H9 (cell line): Measurements from ENCODE around the gene DTD1. TPM values are rescaled to one million over a fixed set of nuclear protein-coding genes. Genes with fewer than 3 reads are reported as not detected.

Experiments used
- DNase-seq: peaks from one replicate; pipeline ENCODE4 v3.0.0-alpha.2; 2017
- H2AFZ ChIP-seq: one replicate; pipeline ENCODE4 v1.6.1; 2013; ENCODE audit warnings: mild to moderate bottlenecking, low read length, control low read depth, moderate library complexity
- H2AK5ac ChIP-seq: 2 replicates; pipeline ENCODE4 v1.6.1; 2013; ENCODE audit warnings: low read length, control low read depth, mixed read lengths; ENCODE audit not compliant: insufficient read length
- H2BK120ac ChIP-seq: one replicate; pipeline ENCODE4 v1.6.1; 2013; ENCODE audit warnings: low read depth, mild to moderate bottlenecking, low read length, control low read depth, inconsistent platforms; ENCODE audit not compliant: poor library complexity, severe bottlenecking
- H2BK12ac ChIP-seq: 2 replicates; pipeline ENCODE4 v1.6.1; 2013; ENCODE audit warnings: low read length, control low read depth, mixed read lengths, low read depth; ENCODE audit not compliant: insufficient read length
- H2BK15ac ChIP-seq: 2 replicates; pipeline ENCODE4 v1.6.1; 2013; ENCODE audit warnings: low read depth, low read length, control low read depth
- H2BK20ac ChIP-seq: one replicate; pipeline ENCODE4 v1.6.1; 2013; ENCODE audit warnings: low read depth, mild to moderate bottlenecking, low read length, control low read depth, inconsistent platforms; ENCODE audit not compliant: poor library complexity, severe bottlenecking
- H2BK5ac ChIP-seq: 2 replicates; pipeline ENCODE4 v1.6.1; 2013; ENCODE audit warnings: low read length, control low read depth, mixed read lengths; ENCODE audit not compliant: insufficient read length
- H3K14ac ChIP-seq: 2 replicates; pipeline ENCODE4 v1.6.1; 2013; ENCODE audit warnings: low read length, control low read depth; ENCODE audit not compliant: insufficient read depth
- H3K18ac ChIP-seq: 2 replicates; pipeline ENCODE4 v1.6.1; 2013; ENCODE audit warnings: low read depth, mild to moderate bottlenecking, mixed read lengths, low read length, control low read depth; ENCODE audit not compliant: insufficient read length
- H3K23ac ChIP-seq: 2 replicates; pipeline ENCODE4 v1.6.1; 2013; ENCODE audit warnings: low read length, control low read depth, mixed read lengths, low read depth; ENCODE audit not compliant: insufficient read length
- H3K23me2 ChIP-seq: 2 replicates; pipeline ENCODE4 v1.6.1; 2013; ENCODE audit warnings: low read depth, mild to moderate bottlenecking, mixed read lengths, low read length, control low read depth; ENCODE audit not compliant: insufficient read length, poor library complexity, severe bottlenecking
- H3K27ac ChIP-seq: 2 replicates; pipeline ENCODE4 v1.5.1; 2013; ENCODE audit warnings: low read length, control low read depth, mixed read lengths, low read depth; ENCODE audit not compliant: insufficient read length
- H3K27me3 ChIP-seq: 2 replicates; pipeline ENCODE4 v1.6.1; 2013; ENCODE audit warnings: low read length, control low read depth, inconsistent platforms; ENCODE audit not compliant: insufficient read depth
- H3K4ac ChIP-seq: 2 replicates; pipeline ENCODE4 v1.6.1; 2013; ENCODE audit warnings: low read depth, mild to moderate bottlenecking, control low read depth, inconsistent platforms, low read length, moderate library complexity
- H3K4me1 ChIP-seq: 2 replicates; pipeline ENCODE4 v1.6.1; 2013; ENCODE audit warnings: low read length, control low read depth, inconsistent platforms; ENCODE audit not compliant: insufficient read depth
- H3K4me2 ChIP-seq: 2 replicates; pipeline ENCODE4 v1.6.1; 2013; ENCODE audit warnings: low read length, control low read depth, mixed read lengths; ENCODE audit not compliant: insufficient read length, insufficient read depth
- H3K56ac ChIP-seq: 2 replicates; pipeline ENCODE4 v1.6.1; 2013; ENCODE audit warnings: low read depth, mild to moderate bottlenecking, mixed read lengths, low read length, control low read depth; ENCODE audit not compliant: insufficient read length
- H3K79me1 ChIP-seq: 2 replicates; pipeline ENCODE4 v1.6.1; 2013; ENCODE audit warnings: low read depth, mild to moderate bottlenecking, moderate library complexity, low read length, control low read depth, inconsistent platforms; ENCODE audit not compliant: insufficient read depth, poor library complexity, severe bottlenecking
- H3K79me2 ChIP-seq: 2 replicates; pipeline ENCODE4 v1.6.1; 2013; ENCODE audit warnings: low read length, control low read depth, inconsistent platforms; ENCODE audit not compliant: insufficient read depth
- H3K9ac ChIP-seq: 2 replicates; pipeline ENCODE4 v1.6.1; 2013; ENCODE audit warnings: low read length, control low read depth, mixed read lengths; ENCODE audit not compliant: insufficient read length; ENCODE audit errors: extremely low read depth
- H3K9me3 ChIP-seq: one replicate; pipeline ENCODE4 v1.6.1; 2013; ENCODE audit warnings: low read depth, low read length, inconsistent platforms; ENCODE audit not compliant: control insufficient read depth
- H3T11ph ChIP-seq: one replicate; pipeline ENCODE4 v1.6.1; 2013; ENCODE audit warnings: mild to moderate bottlenecking, low read length, control low read depth, inconsistent platforms
- H4K20me1 ChIP-seq: one replicate; pipeline ENCODE4 v1.6.1; 2013; ENCODE audit not compliant: control insufficient read depth, insufficient read length, insufficient read depth
- H4K5ac ChIP-seq: 2 replicates; pipeline ENCODE4 v1.6.1; 2013; ENCODE audit warnings: low read depth, mild to moderate bottlenecking, mixed read lengths, low read length, control low read depth; ENCODE audit not compliant: insufficient read length
- H4K8ac ChIP-seq: replicated peaks from 2 replicates; pipeline ENCODE4 v1.6.1; 2013; ENCODE audit warnings: low read length, control low read depth, mixed read lengths, low read depth; ENCODE audit not compliant: insufficient read length
- H4K91ac ChIP-seq: 2 replicates; pipeline ENCODE4 v1.6.1; 2013; ENCODE audit warnings: low read depth, mild to moderate bottlenecking, moderate library complexity, mixed read lengths, low read length, control low read depth; ENCODE audit not compliant: insufficient read length
- H3K27ac Mint-ChIP-seq, 3 experiments: 2 replicates in 2 of 3; 3 replicates in 1 of 3; pipeline ENCODE4 v1.8.0; 2020 to 2021; ENCODE audit warnings: mixed read lengths in 3 of 3, mild to moderate bottlenecking in 1 of 3, moderate library complexity in 1 of 3
- H3K27me3 Mint-ChIP-seq: 2 replicates; pipeline ENCODE4 v1.8.0; 2021; ENCODE audit warnings: low read depth, mild to moderate bottlenecking, moderate library complexity, mixed read lengths
- H3K36me3 Mint-ChIP-seq, 3 experiments: 2 replicates in 2 of 3; 3 replicates in 1 of 3; pipeline ENCODE4 v1.8.0; 2020 to 2021; ENCODE audit warnings: low read depth in 3 of 3, mixed read lengths in 3 of 3; ENCODE audit not compliant: insufficient read depth in 1 of 3
- H3K4me1 Mint-ChIP-seq, 2 experiments: 2 replicates each; pipeline ENCODE4 v1.8.0; 2020; ENCODE audit warnings: mixed read lengths in 2 of 2
- H3K4me3 Mint-ChIP-seq, 2 experiments: 2 replicates in 1 of 2; 3 replicates in 1 of 2; pipeline ENCODE4 v1.8.0; 2020 to 2021; ENCODE audit warnings: mild to moderate bottlenecking in 2 of 2, mixed read lengths in 2 of 2, moderate library complexity in 1 of 2
- H3K9me3 Mint-ChIP-seq, 2 experiments: 2 replicates in 1 of 2; 3 replicates in 1 of 2; pipeline ENCODE4 v1.8.0; 2020; ENCODE audit warnings: mild to moderate bottlenecking in 2 of 2, mixed read lengths in 2 of 2, moderate library complexity in 1 of 2
- CTCF ChIP-seq: fragments of 200-600 bp; sonication (generic); conservative IDR thresholded peaks from 3 replicates; pipeline ENCODE4 v1.8.0; 2021; ENCODE audit warnings: antibody characterized with exemption, mild to moderate bottlenecking
- WGBS: extraction: QIAGEN DNeasy Blood & Tissue Kit; methylation state at CpG from one replicate; pipeline ENCODE4 v1.1.7; 2013; ENCODE audit warnings: missing lambda C conversion rate, low lambda C conversion rate, mixed read lengths; ENCODE audit not compliant: insufficient read length; ENCODE audit errors: extremely low coverage; 5-methylcytosine and 5-hydroxymethylcytosine counted together
- total RNA-seq: library from RNA; stranded (reverse); gene quantifications from 2 replicates; pipeline ENCODE4 v1.2.1, GENCODE V29; 2021

The DTD1 gene
- total RNA-seq, 1 experiment from 2014 or later = 62.0 TPM

DNA sequence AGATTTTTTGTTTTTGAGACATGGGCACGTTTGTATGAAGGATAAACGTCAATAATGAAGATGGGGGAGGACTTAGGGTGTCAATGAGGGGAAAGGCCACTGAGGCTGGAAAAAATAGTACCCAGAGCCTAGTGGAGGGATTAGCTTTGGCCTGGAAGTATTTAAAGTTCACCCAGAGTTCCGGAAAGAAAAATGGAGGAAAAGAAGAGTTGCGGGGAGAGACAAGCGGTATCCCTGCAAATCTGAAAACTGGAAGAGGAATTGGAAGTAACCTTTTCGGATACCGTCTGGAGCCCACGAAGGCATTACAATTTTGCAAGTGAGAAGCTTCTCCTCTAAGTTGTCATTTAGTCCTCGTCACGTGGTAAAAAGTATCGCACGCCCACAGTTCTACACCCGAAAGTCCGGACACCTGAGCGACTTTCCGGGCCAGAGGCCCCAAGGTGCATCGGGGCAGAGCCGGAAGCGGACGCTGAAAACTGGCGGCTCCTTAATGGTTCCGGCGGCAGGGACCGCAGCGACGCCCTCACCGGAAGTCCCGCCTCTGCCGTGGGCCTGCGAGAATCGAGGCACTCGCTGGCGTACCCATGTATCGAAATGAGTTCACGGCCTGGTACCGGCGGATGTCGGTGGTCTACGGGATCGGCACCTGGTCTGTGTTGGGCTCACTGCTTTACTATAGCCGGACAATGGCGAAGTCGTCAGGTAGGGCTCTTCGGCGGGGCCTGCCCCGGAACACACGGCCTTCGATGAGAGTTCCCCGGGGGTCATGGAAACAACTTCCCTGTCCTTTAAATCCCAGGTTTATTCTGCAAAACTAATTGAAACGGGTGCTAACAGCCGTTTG is 20.7 kb upstream of the DTD1 start, which contains the start of gene SMIM26:
SMIM26 (plus strand) TSS at position 541 of the 847 bp plus-strand sequence; CDS start at position 588, 47 bp downstream.
- Histone ChIP-seq H4K8ac (no peak within 1 kb of the TSS), H3K79me1 (no peaks in the 10 kb centered on the region), H3K27me3 (no peaks in the 10 kb centered on the region), H4K91ac (no peak within 1 kb of the TSS), H2AK5ac (no peak within 1 kb of the TSS), H3K18ac (peak within 1 kb of the TSS; percentile 95), H3K4me1 (no peaks in the 10 kb centered on the region), H3K79me2 (peaks cover 5% of the 10 kb centered on the region; the same call in 1 of the 2 replicates), H3K9me3 (no peaks in the 10 kb centered on the region), H2BK20ac (no peak within 1 kb of the TSS), H3K4ac (no peak within 1 kb of the TSS), H4K20me1 (no peaks in the 10 kb centered on the region), H3K23me2 (peaks cover 7% of the 10 kb centered on the region), H4K5ac (peak within 1 kb of the TSS; percentile 63), H3K9ac (peak within 1 kb of the TSS; percentile 90), H2BK15ac (no peak within 1 kb of the TSS), H2BK120ac (no peak within 1 kb of the TSS), H2BK5ac (no peak within 1 kb of the TSS), H2BK12ac (no peak within 1 kb of the TSS), H3T11ph (no peak within 1 kb of the TSS), H3K14ac (peak within 1 kb of the TSS; percentile 90; the same call in 1 of the 2 replicates), H3K56ac (no peak within 1 kb of the TSS), H3K4me2 (peak within 1 kb of the TSS; percentile 78), H3K27ac (peak within 1 kb of the TSS; percentile 29), H2AFZ (peak within 1 kb of the TSS; percentile 79), H3K23ac (no peak within 1 kb of the TSS)
- DNase-seq = peak; percentile 92
- H3K4me1 Mint-ChIP-seq = peaks cover 5 to 6% of the 10 kb centered on the region in 2 experiments; a peak in 1 of 4 replicates
- peak within 1 kb of the TSS; percentile 82 to 99 (median 90) for H3K27ac Mint-ChIP-seq
- peak within 1 kb of the TSS; percentile 89 to 99 for H3K4me3 Mint-ChIP-seq
- no peaks in the 10 kb centered on the region for H3K27me3 Mint-ChIP-seq
- no CpG with 5 or more reads among the region's 51 CpGs for WGBS
- peaks cover 17 to 27% (median 26%) of the 10 kb centered on the region in 3 experiments; a peak in 6 of 7 replicates for H3K36me3 Mint-ChIP-seq
- TF ChIP-seq CTCF = no peak
- H3K9me3 Mint-ChIP-seq = no peaks in the 10 kb centered on the region
